ENCODE measurements around the gene PDGFD.

DNA sequence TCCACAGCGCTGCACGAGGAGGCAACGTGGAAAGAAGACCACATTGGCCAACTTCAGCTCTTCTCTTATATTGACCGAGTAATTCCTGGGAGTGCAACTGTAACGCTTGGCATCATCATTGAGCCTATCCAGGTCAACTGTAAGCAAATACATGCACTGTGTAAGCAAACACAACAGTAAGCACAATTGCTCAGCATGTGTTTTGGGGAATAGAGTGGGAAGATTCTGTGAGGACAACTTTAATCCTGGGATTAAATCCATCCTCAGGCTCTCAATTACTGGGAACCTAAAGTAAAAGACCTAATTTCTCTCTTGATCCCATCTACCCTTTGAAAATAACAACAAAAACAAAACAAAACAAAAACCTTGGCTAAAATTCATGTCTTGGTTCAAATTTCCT is 237.0 kb downstream of the PDGFD start:
- TF ChIP-seq MYBL2 (CRISPR knock-in tag; IDR thresholded peaks at IDR 0.05) (no peak), FOXP1 (CRISPR knock-in tag; IDR thresholded peaks at IDR 0.05; ENCODE audit: borderline replicate concordance) (no peak), NFE2L1 (CRISPR knock-in tag; IDR thresholded peaks at IDR 0.05) (no peak), TP53 (CRISPR knock-in tag; IDR thresholded peaks at IDR 0.05) (no peak)
- TF ChIP-seq, protein P1, sequence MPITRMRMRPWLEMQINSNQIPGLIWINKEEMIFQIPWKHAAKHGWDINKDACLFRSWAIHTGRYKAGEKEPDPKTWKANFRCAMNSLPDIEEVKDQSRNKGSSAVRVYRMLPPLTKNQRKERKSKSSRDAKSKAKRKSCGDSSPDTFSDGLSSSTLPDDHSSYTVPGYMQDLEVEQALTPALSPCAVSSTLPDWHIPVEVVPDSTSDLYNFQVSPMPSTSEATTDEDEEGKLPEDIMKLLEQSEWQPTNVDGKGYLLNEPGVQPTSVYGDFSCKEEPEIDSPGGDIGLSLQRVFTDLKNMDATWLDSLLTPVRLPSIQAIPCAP (CRISPR knock-in tag; IDR thresholded peaks at IDR 0.05) = no peak
- TF ChIP-seq, protein P2, sequence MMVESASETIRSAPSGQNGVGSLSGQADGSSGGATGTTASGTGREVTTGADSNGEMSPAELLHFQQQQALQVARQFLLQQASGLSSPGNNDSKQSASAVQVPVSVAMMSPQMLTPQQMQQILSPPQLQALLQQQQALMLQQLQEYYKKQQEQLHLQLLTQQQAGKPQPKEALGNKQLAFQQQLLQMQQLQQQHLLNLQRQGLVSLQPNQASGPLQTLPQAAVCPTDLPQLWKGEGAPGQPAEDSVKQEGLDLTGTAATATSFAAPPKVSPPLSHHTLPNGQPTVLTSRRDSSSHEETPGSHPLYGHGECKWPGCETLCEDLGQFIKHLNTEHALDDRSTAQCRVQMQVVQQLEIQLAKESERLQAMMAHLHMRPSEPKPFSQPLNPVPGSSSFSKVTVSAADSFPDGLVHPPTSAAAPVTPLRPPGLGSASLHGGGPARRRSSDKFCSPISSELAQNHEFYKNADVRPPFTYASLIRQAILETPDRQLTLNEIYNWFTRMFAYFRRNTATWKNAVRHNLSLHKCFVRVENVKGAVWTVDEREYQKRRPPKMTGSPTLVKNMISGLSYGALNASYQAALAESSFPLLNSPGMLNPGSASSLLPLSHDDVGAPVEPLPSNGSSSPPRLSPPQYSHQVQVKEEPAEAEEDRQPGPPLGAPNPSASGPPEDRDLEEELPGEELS (CRISPR knock-in tag; IDR thresholded peaks at IDR 0.05) = no peak
- TF ChIP-seq, protein P3, sequence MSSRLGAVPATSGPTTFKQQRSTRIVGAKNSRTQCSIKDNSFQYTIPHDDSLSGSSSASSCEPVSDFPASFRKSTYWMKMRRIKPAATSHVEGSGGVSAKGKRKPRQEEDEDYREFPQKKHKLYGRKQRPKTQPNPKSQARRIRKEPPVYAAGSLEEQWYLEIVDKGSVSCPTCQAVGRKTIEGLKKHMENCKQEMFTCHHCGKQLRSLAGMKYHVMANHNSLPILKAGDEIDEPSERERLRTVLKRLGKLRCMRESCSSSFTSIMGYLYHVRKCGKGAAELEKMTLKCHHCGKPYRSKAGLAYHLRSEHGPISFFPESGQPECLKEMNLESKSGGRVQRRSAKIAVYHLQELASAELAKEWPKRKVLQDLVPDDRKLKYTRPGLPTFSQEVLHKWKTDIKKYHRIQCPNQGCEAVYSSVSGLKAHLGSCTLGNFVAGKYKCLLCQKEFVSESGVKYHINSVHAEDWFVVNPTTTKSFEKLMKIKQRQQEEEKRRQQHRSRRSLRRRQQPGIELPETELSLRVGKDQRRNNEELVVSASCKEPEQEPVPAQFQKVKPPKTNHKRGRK (CRISPR knock-in tag; IDR thresholded peaks at IDR 0.05; ENCODE audit: borderline replicate concordance) = no peak
- TF ChIP-seq, protein P4, sequence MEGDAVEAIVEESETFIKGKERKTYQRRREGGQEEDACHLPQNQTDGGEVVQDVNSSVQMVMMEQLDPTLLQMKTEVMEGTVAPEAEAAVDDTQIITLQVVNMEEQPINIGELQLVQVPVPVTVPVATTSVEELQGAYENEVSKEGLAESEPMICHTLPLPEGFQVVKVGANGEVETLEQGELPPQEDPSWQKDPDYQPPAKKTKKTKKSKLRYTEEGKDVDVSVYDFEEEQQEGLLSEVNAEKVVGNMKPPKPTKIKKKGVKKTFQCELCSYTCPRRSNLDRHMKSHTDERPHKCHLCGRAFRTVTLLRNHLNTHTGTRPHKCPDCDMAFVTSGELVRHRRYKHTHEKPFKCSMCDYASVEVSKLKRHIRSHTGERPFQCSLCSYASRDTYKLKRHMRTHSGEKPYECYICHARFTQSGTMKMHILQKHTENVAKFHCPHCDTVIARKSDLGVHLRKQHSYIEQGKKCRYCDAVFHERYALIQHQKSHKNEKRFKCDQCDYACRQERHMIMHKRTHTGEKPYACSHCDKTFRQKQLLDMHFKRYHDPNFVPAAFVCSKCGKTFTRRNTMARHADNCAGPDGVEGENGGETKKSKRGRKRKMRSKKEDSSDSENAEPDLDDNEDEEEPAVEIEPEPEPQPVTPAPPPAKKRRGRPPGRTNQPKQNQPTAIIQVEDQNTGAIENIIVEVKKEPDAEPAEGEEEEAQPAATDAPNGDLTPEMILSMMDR (IDR thresholded peaks at IDR 0.05) = no peak

Data from WTC11 (cell line).